Gastrocnemius medialis (tissue), 4 donors: ENCODE measurements around the gene BTBD16. TPM values are rescaled to one million over a fixed set of nuclear protein-coding genes. Genes with fewer than 3 reads are reported as not detected.

Source experiments
- ATAC-seq, 2 donors: fragments of 150-250 bp; one replicate each; pipeline ENCODE4 v1.9.1; 2016
- DNase-seq, 2 donors: peaks; one replicate each; pipeline ENCODE4 v3.0.0-alpha.2; 2019
- H3K27ac ChIP-seq, 4 donors: fragments of 200-600 bp; sonication (generic); 1 replicate in 1 of 4; 2 replicates in 3 of 4; pipeline ENCODE4 v1.5.1; 2016 to 2018; ENCODE audit warnings: mild to moderate bottlenecking in 2 of 4, moderate library complexity in 1 of 4
- H3K27me3 ChIP-seq, 3 donors: fragments of 200-600 bp; sonication (generic) in 2 of 3; 1 replicate in 1 of 3; 2 replicates in 2 of 3; pipeline versions ENCODE4 v1.5.1 to v1.6.0; 2016 to 2019; ENCODE audit warnings: mild to moderate bottlenecking in 1 of 3, moderate library complexity in 1 of 3
- H3K36me3 ChIP-seq, 2 donors: fragments of 200-600 bp; sonication (generic) in 1 of 2; one replicate each; pipeline ENCODE4 v1.5.1; 2017 to 2018
- H3K4me1 ChIP-seq, 2 donors: fragments of 200-600 bp; sonication (generic) in 1 of 2; one replicate each; pipeline ENCODE4 v1.5.1; 2016 to 2017; ENCODE audit warnings: mild to moderate bottlenecking in 2 of 2
- H3K4me3 ChIP-seq, 4 donors: fragments of 200-600 bp; sonication (generic) in 3 of 4; 1 replicate in 1 of 4; 2 replicates in 3 of 4; pipeline ENCODE4 v1.5.1; 2016 to 2019; ENCODE audit warnings: mild to moderate bottlenecking in 2 of 4
- H3K9me3 ChIP-seq, 3 donors: fragments of 200-600 bp; sonication (generic) in 2 of 3; 1 replicate in 1 of 3; 2 replicates in 2 of 3; pipeline ENCODE4 v1.5.1; 2016 to 2019
- POLR2A ChIP-seq, 2 donors: fragments of 450-650 bp; IDR thresholded peaks; one replicate each; pipeline ENCODE4 v1.6.1; 2017; ENCODE audit warnings: antibody characterized with exemption in 2 of 2, mild to moderate bottlenecking in 2 of 2, moderate library complexity in 2 of 2
- in situ Hi-C, 4 donors: fragments of 200-750 bp; cut with MboI; loops; one replicate each; pipeline versions ENCODE4 v1.15.0 to v1.8.0; 2017; ENCODE audit warnings: low sequenced_read_pairs in 4 of 4
- intact Hi-C: fragments of 100-400 bp; cut with DNase I; formaldehyde crosslinking; loops from one replicate; pipeline ENCODE4 v1.15.1; 2023; ENCODE audit warnings: low total_unique reads
- total RNA-seq, 4 donors: library from RNA; depleted of rRNA; stranded (reverse); fragments of >200 nt; gene quantifications; one replicate each; pipeline versions ENCODE4 v1.1.0 to v1.2.3, GENCODE V29; 2016
- TF ChIP-seq, protein P1 (sequence below), 5 experiments: fragments of 450-650 bp in 3 of 5; fragments of 200-600 bp in 2 of 5; sonication (generic) in 2 of 5; IDR thresholded peaks in 4 of 5; conservative IDR thresholded peaks in 1 of 5; 1 replicate in 4 of 5; 2 replicates in 1 of 5; pipeline ENCODE4 v1.5.1; 2016 to 2019; ENCODE audit warnings: antibody characterized with exemption in 5 of 5, mild to moderate bottlenecking in 3 of 5, moderate library complexity in 3 of 5

Gene BTBD16
- total RNA-seq, 4 donors from 2014 or later: 0.46 to 0.55 TPM; not detected in 2

DNA sequence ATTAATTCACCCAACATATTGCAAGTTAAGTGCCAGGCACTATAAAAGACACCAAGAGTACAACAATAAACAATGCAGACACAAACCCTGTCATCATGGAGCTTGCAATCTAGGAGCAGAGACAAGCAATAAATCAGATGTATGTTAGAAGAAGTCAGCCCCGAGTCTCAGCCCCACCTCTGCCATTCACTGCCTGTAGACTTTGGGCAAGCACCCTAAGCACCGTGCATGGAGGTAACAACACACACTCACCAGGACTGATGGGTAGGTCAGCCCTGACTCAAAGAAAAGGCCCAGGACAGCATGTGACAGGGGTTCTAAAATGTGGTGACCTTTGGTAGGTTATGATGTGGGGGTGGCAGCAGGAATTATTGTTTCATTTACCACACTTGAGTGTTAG, 54.1 kb downstream of the BTBD16 start:
- ATAC-seq (no peak), DNase-seq (no peak)
- intact Hi-C loops (no loop called here), in situ Hi-C loops (no loop called here)
- Histone ChIP-seq H3K4me3 (no peak overlapping the region), H3K9me3 (peaks cover 0 to 2% (median 0%) of the 10 kb centered on the region in 3 donors), H3K36me3 (no peaks in the 10 kb centered on the region), H3K27ac (no peak overlapping the region), H3K4me1 (no peaks in the 10 kb centered on the region), H3K27me3 (no peaks in the 10 kb centered on the region)
- TF ChIP-seq POLR2A (IDR thresholded peaks at IDR 0.05): no peak
- TF ChIP-seq, protein P1, sequence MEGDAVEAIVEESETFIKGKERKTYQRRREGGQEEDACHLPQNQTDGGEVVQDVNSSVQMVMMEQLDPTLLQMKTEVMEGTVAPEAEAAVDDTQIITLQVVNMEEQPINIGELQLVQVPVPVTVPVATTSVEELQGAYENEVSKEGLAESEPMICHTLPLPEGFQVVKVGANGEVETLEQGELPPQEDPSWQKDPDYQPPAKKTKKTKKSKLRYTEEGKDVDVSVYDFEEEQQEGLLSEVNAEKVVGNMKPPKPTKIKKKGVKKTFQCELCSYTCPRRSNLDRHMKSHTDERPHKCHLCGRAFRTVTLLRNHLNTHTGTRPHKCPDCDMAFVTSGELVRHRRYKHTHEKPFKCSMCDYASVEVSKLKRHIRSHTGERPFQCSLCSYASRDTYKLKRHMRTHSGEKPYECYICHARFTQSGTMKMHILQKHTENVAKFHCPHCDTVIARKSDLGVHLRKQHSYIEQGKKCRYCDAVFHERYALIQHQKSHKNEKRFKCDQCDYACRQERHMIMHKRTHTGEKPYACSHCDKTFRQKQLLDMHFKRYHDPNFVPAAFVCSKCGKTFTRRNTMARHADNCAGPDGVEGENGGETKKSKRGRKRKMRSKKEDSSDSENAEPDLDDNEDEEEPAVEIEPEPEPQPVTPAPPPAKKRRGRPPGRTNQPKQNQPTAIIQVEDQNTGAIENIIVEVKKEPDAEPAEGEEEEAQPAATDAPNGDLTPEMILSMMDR (IDR thresholded peaks at IDR 0.05 in 4 of 5, conservative IDR thresholded peaks at IDR 0.05 in 1 of 5): no peak

DNA sequence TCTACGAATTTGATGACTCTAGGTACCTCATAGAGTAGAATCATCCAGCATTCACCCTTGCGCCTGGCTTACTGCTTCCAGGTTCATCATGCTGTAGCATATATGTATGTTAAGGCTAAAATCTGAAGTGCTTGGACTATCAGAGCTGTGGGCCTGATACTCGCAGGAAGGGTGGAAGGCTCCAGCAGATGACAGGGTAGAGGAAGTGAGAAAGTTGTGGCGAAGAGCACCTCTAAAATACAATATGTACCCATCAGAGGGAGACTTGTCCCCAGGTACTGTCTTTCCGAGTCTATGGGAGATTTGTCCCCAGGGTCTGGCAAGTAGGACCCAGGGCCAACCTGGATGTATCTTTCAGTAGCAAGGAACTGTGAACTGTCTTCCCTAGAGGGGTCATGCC, 55.3 kb downstream of the BTBD16 start:
- Histone ChIP-seq H3K9me3 (no peaks in the 10 kb centered on the region), H3K36me3 (no peaks in the 10 kb centered on the region), H3K27ac (no peak overlapping the region), H3K4me3 (no peak overlapping the region), H3K4me1 (no peaks in the 10 kb centered on the region), H3K27me3 (no peaks in the 10 kb centered on the region)
- DNase-seq (no peak), ATAC-seq (no peak)
- intact Hi-C loops (no loop called here), in situ Hi-C loops (no loop called here)
- no peak for TF ChIP-seq POLR2A (IDR thresholded peaks at IDR 0.05)
- TF ChIP-seq, protein P1 (IDR thresholded peaks at IDR 0.05 in 4 of 5, conservative IDR thresholded peaks at IDR 0.05 in 1 of 5): no peak

DNA sequence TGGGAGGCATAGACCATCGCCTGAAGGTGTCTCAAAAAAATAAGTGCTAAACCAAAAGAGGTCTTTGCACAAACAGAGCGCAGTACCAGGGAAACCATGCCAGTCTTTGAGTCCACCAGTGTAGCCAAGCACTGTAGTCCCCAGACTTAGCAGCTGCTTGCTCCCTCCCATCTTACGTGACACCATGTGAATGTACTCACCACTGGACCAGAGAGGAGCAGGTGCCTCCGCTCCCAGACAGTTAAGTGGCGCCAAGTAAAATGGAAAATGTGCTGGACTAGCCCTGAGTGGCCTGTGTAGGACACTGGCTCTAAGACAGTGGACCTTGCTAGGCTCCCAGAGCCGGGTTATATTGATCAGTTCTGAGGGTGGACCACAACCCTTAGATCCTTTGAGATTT, 55.7 kb downstream of the BTBD16 start:
- H3K36me3 ChIP-seq: no peaks in the 10 kb centered on the region
- no peak for ATAC-seq
- no peaks in the 10 kb centered on the region for H3K9me3 ChIP-seq
- no peaks in the 10 kb centered on the region for H3K27me3 ChIP-seq
- H3K4me1 ChIP-seq: no peaks in the 10 kb centered on the region
- intact Hi-C loops: no loop called here
- TF ChIP-seq, protein P1 (IDR thresholded peaks at IDR 0.05 in 4 of 5, conservative IDR thresholded peaks at IDR 0.05 in 1 of 5): no peak
- TF ChIP-seq POLR2A (IDR thresholded peaks at IDR 0.05): no peak
- in situ Hi-C loops: no loop called here
- no peak for DNase-seq
- no peak overlapping the region for H3K27ac ChIP-seq
- no peak overlapping the region for H3K4me3 ChIP-seq

DNA sequence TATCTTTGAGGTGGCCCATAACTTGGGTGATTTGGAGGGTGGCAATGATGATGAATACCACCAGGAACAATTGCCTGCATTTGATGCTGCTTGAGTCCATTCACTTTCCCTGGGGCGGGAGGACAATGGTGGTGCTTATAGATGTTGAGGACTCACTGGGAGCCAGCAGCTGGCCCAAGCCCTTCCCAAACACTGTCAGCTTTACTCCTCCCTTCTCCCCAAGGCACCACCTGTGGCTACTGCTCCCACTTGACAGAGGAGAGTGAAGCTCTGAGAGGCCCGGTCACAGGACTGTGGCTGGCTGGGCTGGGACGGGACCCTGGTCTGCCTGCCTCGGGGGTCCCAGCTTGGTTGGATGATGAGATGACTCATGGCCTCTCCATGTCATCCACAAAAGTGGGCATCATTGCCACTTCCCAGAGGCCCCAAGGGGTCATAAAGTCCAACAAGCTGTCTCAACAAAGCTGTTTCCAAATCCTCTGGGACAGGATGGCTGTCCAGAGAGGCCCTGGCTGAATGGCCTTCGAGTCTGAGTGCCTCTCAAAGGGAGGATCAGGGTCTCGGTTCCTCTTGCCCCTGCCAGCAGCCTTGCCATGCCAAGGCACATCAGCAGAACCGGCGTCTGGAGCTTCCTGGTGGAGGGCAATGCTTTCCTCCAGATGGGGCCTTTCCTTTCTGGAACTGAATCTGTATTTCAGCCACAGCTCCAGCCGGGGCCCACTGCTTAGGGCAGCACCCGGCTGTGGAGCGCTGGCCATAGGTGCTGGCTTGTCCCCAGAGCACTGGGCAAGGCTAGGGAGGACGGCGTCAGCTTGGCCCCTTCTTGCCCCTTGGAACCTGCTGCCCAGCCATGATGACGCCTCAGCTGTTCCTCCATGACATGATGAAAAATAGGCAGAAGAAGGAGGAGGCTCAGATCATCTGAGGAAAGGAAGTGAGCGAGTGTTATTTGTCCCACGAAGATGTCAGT, 56.4 kb downstream of the BTBD16 start:
- no peaks in the 10 kb centered on the region for H3K9me3 ChIP-seq
- H3K4me1 ChIP-seq: no peaks in the 10 kb centered on the region
- no peaks in the 10 kb centered on the region for H3K36me3 ChIP-seq
- H3K4me3 ChIP-seq: no peak overlapping the region
- TF ChIP-seq, protein P1 (IDR thresholded peaks at IDR 0.05 in 4 of 5, conservative IDR thresholded peaks at IDR 0.05 in 1 of 5): no peak
- no peak for TF ChIP-seq POLR2A (IDR thresholded peaks at IDR 0.05)
- no peaks in the 10 kb centered on the region for H3K27me3 ChIP-seq
- in situ Hi-C loops: no loop called here
- ATAC-seq: no peak
- no peak for DNase-seq
- intact Hi-C loops: no loop called here
- H3K27ac ChIP-seq: no peak overlapping the region
